HEK293T (cell line): ENCODE results near the gene ANXA9.

ENCODE experiments used
- CTBP1 ChIP-seq: fragments of 450-650 bp; IDR thresholded peaks from 2 replicates; pipeline ENCODE4 v1.6.1; 2016; ENCODE audit warnings: borderline replicate concordance
- ELF4 ChIP-seq: fragments of 450-650 bp; IDR thresholded peaks from 2 replicates; pipeline ENCODE4 v1.6.1; 2017; ENCODE audit warnings: antibody characterized with exemption
- FOXM1 ChIP-seq: fragments of 450-650 bp; IDR thresholded peaks from 2 replicates; pipeline ENCODE4 v1.6.1; 2017; ENCODE audit warnings: mild to moderate bottlenecking, borderline replicate concordance
- SUZ12 ChIP-seq: fragments of 450-650 bp; IDR thresholded peaks from 2 replicates; pipeline ENCODE4 v1.6.1; 2016; ENCODE audit warnings: mild to moderate bottlenecking

DNA sequence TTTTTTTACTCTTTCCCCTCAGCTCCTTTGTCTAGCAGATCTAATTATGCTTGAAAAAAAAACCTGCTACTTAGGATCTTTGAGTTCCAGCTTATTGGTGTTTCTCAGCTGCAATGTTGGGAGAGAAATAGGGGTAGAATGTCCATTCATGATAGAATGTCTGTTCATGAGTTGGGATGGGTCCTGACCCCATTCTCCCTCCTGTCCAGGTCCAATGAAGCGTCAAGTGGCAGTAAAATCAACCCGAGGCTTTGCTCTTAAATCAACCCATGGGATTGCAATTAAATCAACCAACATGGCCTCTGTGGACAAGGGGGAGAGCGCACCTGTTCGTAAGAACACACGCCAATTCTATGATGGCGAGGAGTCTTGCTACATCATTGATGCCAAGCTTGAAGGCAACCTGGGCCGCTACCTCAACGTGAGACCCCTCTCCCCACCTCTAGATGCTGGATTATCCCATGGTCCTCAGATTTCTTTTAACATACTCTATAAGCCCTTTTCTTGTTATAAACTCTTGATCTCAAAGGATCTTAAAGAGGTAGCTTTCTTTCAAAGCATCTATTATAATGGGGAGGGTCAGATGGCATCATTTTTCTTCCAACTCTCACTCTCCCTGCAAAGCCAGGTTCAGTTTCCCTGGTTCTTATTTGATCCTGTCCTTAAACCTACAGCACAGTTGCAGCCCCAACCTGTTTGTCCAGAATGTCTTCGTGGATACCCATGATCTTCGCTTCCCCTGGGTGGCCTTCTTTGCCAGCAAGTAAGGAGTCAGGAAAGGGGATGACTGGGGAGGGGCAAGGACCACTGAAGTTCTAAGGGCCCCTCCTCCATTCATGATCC is 18.6 kb upstream of the ANXA9 start:
- no peak for TF ChIP-seq ELF4
- TF ChIP-seq FOXM1: no peak
- TF ChIP-seq CTBP1: no peak
- no peak for TF ChIP-seq SUZ12
